ENCODE measurements around the gene CAPNS1. TPM values are rescaled to one million over a fixed set of nuclear protein-coding genes. Genes with fewer than 3 reads are reported as not detected.

The CAPNS1 gene
- total and polyA plus RNA-seq, 2 of the 4 experiments (the other 2 are of a cell fraction) = 436 to 988 TPM

- no peak for TF ChIP-seq MAFK (IDR thresholded peaks at IDR 0.05; ENCODE audit: low read depth, low read length)
These were observed 19.5 kb upstream of the CAPNS1 start (continued) for GRCh38 chr19:36120092-36120983.

- Histone ChIP-seq H3K9me1 (ENCODE audit: insufficient read depth, low read length) (0 out of 2 replicates have a peak, but pooled peaks cover 5% of the 10 kb centered on the region), H2AFZ (replicated peaks; ENCODE audit: low read length, poor library complexity) (no peak overlapping the region), H3K9ac (ENCODE audit: low read depth, low read length) (no peak overlapping the region), H3K9me3 (ENCODE audit: control insufficient read depth, insufficient read depth, low read length) (no peaks in the 10 kb centered on the region), H3K23ac (ENCODE audit: low read depth, low read length) (no peak overlapping the region), H2BK15ac (ENCODE audit: low read depth, low read length) (no peak overlapping the region), H3K14ac (replicated peaks; ENCODE audit: low read depth, low read length) (no peak overlapping the region), H2BK20ac (ENCODE audit: low read depth, low read length) (no peak overlapping the region), H3K36me3 (ENCODE audit: control insufficient read depth, insufficient read depth, low read length) (peaks cover 42% of the 10 kb centered on the region), H4K8ac (ENCODE audit: low read depth in 2 of 2, low read length in 2 of 2) (no peak overlapping the region), H4K5ac (ENCODE audit: low read depth, low read length) (no peak overlapping the region), H3K27ac (ENCODE audit: insufficient read depth, low read length) (no peak overlapping the region), H3K4ac (ENCODE audit: low read depth, low read length) (no peak overlapping the region), H3K4me2 (ENCODE audit: low read depth, low read length) (no peak overlapping the region), H3K56ac (ENCODE audit: extremely low read depth, insufficient read depth, low read length) (no peak overlapping the region), H3K4me1 (ENCODE audit: control insufficient read depth, insufficient read depth, low read length) (peaks cover 4% of the 10 kb centered on the region), H4K91ac (ENCODE audit: insufficient read depth, low read depth, low read length) (no peak overlapping the region), H2AK5ac (ENCODE audit: low read depth, low read length) (no peak overlapping the region), H2AK9ac (replicated peaks; ENCODE audit: low read depth, low read length, poor library complexity) (no peak overlapping the region), H3K18ac (ENCODE audit: low read depth, low read length) (no peak overlapping the region), H3K79me1 (ENCODE audit: low read depth in 1 of 2, low read length in 2 of 2) (peaks cover 9 to 43% of the 10 kb centered on the region in 2 experiments), H2BK5ac (ENCODE audit: low read depth, low read length, poor library complexity, severe bottlenecking) (no peak overlapping the region), H4K20me1 (ENCODE audit: insufficient read depth, low read length) (peaks cover 12% of the 10 kb centered on the region), H3K27me3 (ENCODE audit: control insufficient read depth, insufficient read depth, low read length) (no peaks in the 10 kb centered on the region), H3K4me3 (ENCODE audit: insufficient read depth, low read depth, low read length) (no peak overlapping the region), H2BK120ac (ENCODE audit: low read depth, low read length) (no peak overlapping the region)
- in situ Hi-C loops (cut with MboI; ENCODE audit: low sequenced_read_pairs) (no loop called here), dilution Hi-C loops (cut with HindIII; ENCODE audit: low sequenced_read_pairs, unreplicated experiment) (no loop called here), intact Hi-C loops (cut with micrococcal nuclease) (no loop called here)
- ChIA-PET POLR2A (ENCODE audit: unreplicated experiment) (no interaction called here), CTCF (no interaction called here)
- no peak for ATAC-seq (ENCODE audit: low read depth)
- BruUV-seq (replicated peaks) = no TSS peak
- 100% methylated on average over 3 of the region's 18 CpGs; no CpG with 5 or more reads in 1 of the 2 experiments for WGBS, 2 experiments (ENCODE audit: extremely low coverage in 2 of 2, insufficient read length in 1 of 2)
- TF ChIP-seq BHLHE40 (IDR thresholded peaks at IDR 0.05; ENCODE audit: low read depth, low read length) (no peak), ELK1 (IDR thresholded peaks at IDR 0.05; ENCODE audit: borderline replicate concordance, low read depth, low read length) (no peak), CEBPB (IDR thresholded peaks at IDR 0.05; ENCODE audit: low read depth, low read length) (no peak), MAZ (IDR thresholded peaks at IDR 0.05; ENCODE audit: borderline replicate concordance, low read depth, low read length) (no peak), RAD21 (IDR thresholded peaks at IDR 0.05; ENCODE audit: low read length) (no peak), RCOR1 (IDR thresholded peaks at IDR 0.05; ENCODE audit: insufficient replicate concordance, low read length) (no peak), MAFK (IDR thresholded peaks at IDR 0.05; ENCODE audit: low read depth, low read length) (no peak), POLR2A (IDR thresholded peaks at IDR 0.05; ENCODE audit: low read depth, low read length) (no peak), NFE2L2 (IDR thresholded peaks at IDR 0.05; ENCODE audit: low read depth, low read length) (no peak), CTCF (conservative IDR thresholded peaks at IDR 0.05; ENCODE audit: low read depth, low read length) (no peak), FOS (IDR thresholded peaks at IDR 0.05; ENCODE audit: low read depth, low read length) (no peak)
- TF ChIP-seq, protein P1, sequence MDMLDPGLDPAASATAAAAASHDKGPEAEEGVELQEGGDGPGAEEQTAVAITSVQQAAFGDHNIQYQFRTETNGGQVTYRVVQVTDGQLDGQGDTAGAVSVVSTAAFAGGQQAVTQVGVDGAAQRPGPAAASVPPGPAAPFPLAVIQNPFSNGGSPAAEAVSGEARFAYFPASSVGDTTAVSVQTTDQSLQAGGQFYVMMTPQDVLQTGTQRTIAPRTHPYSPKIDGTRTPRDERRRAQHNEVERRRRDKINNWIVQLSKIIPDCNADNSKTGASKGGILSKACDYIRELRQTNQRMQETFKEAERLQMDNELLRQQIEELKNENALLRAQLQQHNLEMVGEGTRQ (IDR thresholded peaks at IDR 0.05; ENCODE audit: low read depth, low read length) = no peak
- no peak for DNase-seq
These were observed 18.9 kb upstream of the CAPNS1 start for GRCh38 chr19:36120984-36121358.
